Omental fat pad (tissue), 4 donors: ENCODE results near the gene SNTB2. TPM values are rescaled to one million over a fixed set of nuclear protein-coding genes. Genes with fewer than 3 reads are reported as not detected.
"Not testable (repeated sequence)": the region's sequence is repeated elsewhere in the genome, so short reads cannot be mapped to it uniquely, and the experiment has no call there.

ENCODE experiments used
- ATAC-seq: fragments of 150-250 bp; one replicate; pipeline ENCODE4 v1.9.1; 2016; ENCODE audit warnings: mild to moderate bottlenecking, moderate library complexity; ENCODE audit not compliant: low FRiP score
- DNase-seq: peaks from one replicate; pipeline ENCODE4 v3.0.0-alpha.2; 2019; ENCODE audit warnings: low spot score
- total RNA-seq, 4 donors: library from RNA; depleted of rRNA; stranded (reverse); fragments of >200 nt; gene quantifications; one replicate each; pipeline ENCODE4 v1.1.0, GENCODE V29; 2016
- TF ChIP-seq, protein P1 (sequence below), 3 donors: fragments of 450-650 bp; IDR thresholded peaks; one replicate each; pipeline ENCODE4 v1.5.1; 2016 to 2017; ENCODE audit warnings: antibody characterized with exemption in 3 of 3, mild to moderate bottlenecking in 3 of 3, moderate library complexity in 2 of 3

The SNTB2 gene
- total RNA-seq, 4 donors from 2014 or later: 49.7 to 80.9 (median 59.3) TPM

DNA sequence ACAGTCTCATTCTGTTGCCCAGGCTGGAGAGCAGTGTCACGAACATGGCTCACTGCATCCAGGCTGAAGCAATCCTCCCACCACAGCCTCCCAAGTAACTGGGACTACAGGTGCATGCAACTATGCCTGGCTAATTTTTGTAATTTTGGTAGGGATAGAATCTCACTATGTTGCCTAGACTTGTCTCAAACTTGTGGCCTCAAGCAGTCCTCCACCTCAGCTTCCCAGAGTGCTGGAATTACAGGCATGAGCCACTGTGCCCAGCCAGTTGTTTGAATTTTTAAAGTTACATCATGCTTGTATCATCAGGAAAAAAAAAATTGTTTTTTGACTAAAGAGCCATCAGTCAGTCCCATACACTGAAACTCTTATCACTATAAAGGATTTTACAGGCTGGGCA is 107.1 kb downstream of the SNTB2 start:
- ATAC-seq (no peak), DNase-seq (no peak)
- TF ChIP-seq, protein P1, sequence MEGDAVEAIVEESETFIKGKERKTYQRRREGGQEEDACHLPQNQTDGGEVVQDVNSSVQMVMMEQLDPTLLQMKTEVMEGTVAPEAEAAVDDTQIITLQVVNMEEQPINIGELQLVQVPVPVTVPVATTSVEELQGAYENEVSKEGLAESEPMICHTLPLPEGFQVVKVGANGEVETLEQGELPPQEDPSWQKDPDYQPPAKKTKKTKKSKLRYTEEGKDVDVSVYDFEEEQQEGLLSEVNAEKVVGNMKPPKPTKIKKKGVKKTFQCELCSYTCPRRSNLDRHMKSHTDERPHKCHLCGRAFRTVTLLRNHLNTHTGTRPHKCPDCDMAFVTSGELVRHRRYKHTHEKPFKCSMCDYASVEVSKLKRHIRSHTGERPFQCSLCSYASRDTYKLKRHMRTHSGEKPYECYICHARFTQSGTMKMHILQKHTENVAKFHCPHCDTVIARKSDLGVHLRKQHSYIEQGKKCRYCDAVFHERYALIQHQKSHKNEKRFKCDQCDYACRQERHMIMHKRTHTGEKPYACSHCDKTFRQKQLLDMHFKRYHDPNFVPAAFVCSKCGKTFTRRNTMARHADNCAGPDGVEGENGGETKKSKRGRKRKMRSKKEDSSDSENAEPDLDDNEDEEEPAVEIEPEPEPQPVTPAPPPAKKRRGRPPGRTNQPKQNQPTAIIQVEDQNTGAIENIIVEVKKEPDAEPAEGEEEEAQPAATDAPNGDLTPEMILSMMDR (IDR thresholded peaks at IDR 0.05): no peak

DNA sequence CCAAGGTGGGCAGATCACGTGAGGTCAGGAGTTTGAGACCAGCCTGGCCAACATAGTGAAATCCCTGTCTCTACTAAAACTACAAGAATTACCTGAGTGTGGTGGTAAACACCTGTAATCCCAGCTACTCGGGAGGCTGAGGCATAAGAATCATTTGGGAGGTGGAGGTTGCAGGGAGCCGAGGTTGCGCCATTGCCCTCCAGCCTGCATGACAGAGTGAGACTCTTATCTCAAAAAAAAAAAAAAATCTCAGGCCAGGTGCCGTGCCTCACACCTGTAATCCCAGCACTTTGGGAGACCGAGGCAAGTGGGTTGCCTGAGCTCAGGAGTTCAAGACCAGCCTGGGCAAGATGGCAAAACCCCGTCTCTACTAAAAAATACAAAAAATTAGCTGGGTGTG is 109.8 kb downstream of the SNTB2 start:
- not testable (repeated sequence) for ATAC-seq, DNase-seq

DNA sequence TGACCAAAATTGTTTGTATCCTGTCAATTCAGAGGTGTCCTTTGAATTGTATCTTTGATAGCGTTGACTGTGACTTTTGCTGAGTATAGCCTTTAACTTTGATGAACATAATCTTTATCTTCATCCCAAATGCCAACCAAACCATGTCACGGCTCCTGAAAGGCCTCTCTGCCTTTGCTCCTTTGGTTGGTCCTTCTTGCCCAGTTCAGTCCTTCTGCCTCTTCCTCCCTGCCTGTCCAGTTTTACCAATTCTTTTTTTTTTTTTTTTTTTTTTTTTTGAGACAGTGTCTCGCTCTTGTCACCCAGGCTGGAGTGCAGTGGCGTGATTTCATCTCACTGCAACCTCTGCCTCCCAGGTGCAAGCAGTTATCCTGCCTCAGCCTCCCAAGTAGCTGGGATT is 111.3 kb downstream of the SNTB2 start:
- DNase-seq (no peak), ATAC-seq (no peak)
- TF ChIP-seq, protein P1 (IDR thresholded peaks at IDR 0.05): no peak

DNA sequence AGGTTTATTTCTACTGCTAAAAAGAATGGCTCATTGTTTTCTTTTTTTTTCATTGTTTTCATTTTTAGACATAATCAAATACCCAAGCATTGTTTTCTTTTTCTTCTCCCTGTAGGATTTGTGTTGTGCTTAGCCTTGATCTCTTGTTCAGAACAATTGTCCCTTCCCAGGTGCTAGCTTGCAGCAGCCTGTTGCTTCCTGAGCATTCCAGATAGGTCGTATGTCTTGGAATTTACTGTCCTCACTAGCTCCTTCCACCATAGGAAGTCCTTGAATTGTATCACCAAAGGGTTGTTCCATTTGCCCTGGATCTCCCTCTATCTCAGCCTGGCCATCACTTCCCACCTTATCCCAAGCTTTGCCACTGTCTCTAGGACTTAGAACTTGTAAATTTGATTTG is 114.2 kb downstream of the SNTB2 start:
- DNase-seq (no peak), ATAC-seq (no peak)
- TF ChIP-seq, protein P1 (IDR thresholded peaks at IDR 0.05): no peak

DNA sequence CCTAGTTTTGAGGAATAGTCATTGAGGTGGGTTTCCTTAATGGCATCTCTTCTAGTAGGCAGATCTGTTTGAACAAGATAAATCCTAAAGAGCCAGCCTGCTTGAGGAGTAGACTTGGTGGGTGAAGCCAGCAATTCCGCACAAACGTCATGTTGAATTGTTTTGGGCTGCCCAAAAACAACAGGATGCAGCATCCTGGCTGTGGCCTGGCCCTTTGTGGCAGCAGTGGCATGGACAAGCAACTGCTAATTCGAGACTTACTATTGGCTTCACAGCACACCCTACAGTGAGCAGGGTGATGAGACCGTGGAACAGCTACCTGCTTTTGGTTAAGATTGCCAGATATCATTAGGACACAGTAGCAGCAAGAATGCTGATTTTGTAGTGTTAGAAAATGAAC is 114.9 kb downstream of the SNTB2 start:
- ATAC-seq (no peak), DNase-seq (no peak)
- TF ChIP-seq, protein P1 (IDR thresholded peaks at IDR 0.05): no peak

DNA sequence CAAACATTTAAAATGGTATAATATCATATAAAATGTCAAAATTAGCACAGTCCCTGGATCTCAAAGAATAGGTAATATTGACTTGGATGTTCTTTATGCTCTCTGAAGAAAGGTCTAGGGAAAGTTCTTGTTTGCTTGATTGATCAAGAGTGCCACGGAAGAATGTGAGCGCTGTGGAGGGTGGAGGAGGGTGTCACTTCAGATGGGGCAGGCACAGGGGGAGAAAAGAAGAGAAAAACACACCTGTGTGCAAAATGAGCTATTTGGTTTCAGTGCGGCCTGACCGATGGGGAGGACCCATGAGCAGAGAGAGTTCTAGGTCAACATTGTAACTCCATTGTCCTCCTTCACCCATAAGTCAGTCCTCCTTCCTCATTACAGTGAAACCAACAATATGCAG is 115.3 kb downstream of the SNTB2 start:
- TF ChIP-seq, protein P1 (IDR thresholded peaks at IDR 0.05): no peak
- ATAC-seq (no peak), DNase-seq (no peak)

DNA sequence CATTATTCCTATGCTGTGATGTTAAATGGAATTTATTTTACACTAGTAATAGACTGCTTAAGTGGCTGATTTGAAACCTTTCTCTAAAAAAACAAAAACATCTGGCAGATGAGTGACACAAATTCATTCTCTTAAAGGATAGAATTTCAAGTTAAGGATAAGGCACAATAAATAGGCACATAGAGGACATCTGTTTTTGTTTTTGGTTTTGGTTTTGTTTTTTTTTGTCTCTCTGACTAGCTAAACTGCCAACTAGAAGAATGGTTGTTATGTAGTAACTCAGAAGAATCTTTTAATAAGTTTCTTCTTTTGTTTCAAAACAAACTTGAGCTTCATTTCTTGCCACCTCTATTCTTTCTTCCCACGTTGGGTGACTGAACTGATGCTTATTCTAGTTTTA is 119.1 kb downstream of the SNTB2 start:
- DNase-seq (no peak), ATAC-seq (no peak)
- TF ChIP-seq, protein P1 (IDR thresholded peaks at IDR 0.05): no peak

DNA sequence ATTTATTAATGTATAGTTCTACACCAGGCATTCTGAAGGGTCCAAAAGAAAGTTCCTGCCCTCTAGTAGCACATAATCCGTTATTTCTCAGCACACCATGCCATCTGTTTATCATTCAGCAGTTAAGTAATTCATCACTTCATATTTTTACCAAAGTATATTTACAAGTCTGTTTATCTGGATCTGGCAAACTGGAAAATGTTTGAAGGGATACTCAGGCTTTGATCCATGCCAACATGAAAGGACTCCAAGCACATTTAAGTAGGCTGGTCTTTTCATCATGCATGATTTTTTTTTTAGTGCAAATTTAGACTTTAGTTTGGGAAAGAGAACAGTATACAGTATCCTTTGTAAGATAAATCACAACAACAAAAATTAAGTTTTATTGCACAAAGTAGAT is 120.1 kb downstream of the SNTB2 start:
- TF ChIP-seq, protein P1 (IDR thresholded peaks at IDR 0.05): no peak
- ATAC-seq (no peak), DNase-seq (no peak)
